Measurements from ENCODE around the gene DAAM1. TPM values are rescaled to one million over a fixed set of nuclear protein-coding genes. Genes with fewer than 3 reads are reported as not detected.

DAAM1 gene
- total RNA-seq, 2 experiments from 2014 or later, result 18.2 to 20.0 TPM

DNA sequence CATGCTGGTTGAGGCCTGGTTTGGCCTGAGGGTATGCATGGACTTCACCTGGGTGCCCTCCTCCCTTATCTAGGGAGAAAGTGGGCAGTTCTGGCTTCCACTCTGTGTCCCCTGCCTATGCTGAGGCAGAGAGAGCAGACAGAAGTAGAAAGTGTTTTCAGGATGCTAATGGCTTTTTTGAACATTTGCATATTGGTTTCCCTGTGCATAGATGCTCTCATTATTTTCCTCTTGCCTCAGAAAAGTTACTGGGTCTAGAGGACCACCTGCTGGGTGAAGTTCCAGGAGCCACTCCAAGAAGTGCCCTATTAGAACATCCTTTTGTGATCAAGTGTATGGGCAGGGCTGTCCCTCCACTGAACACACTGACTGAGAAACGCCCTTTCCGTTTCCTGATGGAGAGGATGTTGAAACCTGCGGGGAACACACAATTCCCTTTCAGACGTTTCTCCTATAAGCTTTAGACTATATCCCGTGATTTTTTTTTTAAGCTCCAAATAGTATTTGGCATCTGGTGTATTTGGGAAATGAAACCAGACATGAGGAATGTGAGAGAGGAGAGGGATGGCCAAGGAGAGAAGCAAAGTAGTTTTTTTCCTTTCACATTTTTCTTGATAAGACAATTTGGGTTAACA, 66.6 kb downstream of the DAAM1 start:
- CTCF ChIA-PET, result no interaction called here
- no peak overlapping the region for H3K27ac Mint-ChIP-seq
- DNase-seq, result no peak

GRCh38 chr14:59256331-59256730, 67.9 kb downstream of the DAAM1 start:
- H3K9me3 Mint-ChIP-seq, result peaks cover 4% of the 10 kb centered on the region

More for the DNA sequence above, 66.6 kb downstream of the DAAM1 start:
- Mint-ChIP-seq H3K27me3 (no peaks in the 10 kb centered on the region), H3K9me3 (peaks cover 4% of the 10 kb centered on the region), H3K36me3 (ENCODE audit: low read depth) (no peaks in the 10 kb centered on the region), H3K4me1 (no peaks in the 10 kb centered on the region), H3K4me3 (no peak overlapping the region)
- POLR2A ChIA-PET, result no interaction called here

DNA sequence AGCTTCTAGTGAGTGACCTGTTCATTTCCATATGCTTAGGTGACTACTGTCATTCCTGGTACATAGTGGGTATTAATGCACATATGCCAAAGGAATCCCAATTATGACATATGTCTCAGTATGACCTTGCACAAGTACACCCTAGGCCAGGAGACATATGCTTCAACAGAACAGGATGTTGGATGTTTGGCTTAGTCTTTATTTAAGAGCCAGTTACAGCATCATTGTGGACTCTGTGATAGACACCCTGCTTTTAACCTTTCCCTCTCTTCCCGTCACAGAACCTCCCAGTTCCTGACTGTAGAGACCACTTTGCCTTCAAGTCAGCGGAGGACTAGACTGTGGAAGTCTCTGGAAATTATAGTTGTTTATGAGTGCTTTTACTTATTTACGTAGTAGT, 72.9 kb downstream of the DAAM1 start:
- H3K27ac Mint-ChIP-seq, result no peak overlapping the region
- H3K36me3 Mint-ChIP-seq (ENCODE audit: low read depth), result peaks cover 8% of the 10 kb centered on the region
- no peaks in the 10 kb centered on the region for H3K27me3 Mint-ChIP-seq
- no peak for DNase-seq
- peaks cover 13% of the 10 kb centered on the region for H3K4me1 Mint-ChIP-seq
- CTCF ChIA-PET, result no interaction called here
- H3K4me3 Mint-ChIP-seq, result no peak overlapping the region
- POLR2A ChIA-PET, result no interaction called here
- H3K9me3 Mint-ChIP-seq, result peaks cover 4% of the 10 kb centered on the region

More at GRCh38 chr14:59256331-59256730, 67.9 kb downstream of the DAAM1 start:
- Mint-ChIP-seq H3K4me1 (no peaks in the 10 kb centered on the region), H3K36me3 (ENCODE audit: low read depth) (no peaks in the 10 kb centered on the region), H3K4me3 (no peak overlapping the region), H3K27ac (no peak overlapping the region), H3K27me3 (no peaks in the 10 kb centered on the region)
- POLR2A ChIA-PET, result no interaction called here
- no peak for DNase-seq
- CTCF ChIA-PET, result interaction anchor here (1.3 kb wide), 1 partner anchor 13 kb away, joined by 3 read pairs; no protein-coding TSS in a partner anchor

- CTCF ChIA-PET, result interaction anchor here (0.8 to 1.4 kb wide), 2 partner anchors 25 to 181 kb away, joined by 3 to 5 read pairs; no protein-coding TSS in a partner anchor
- H3K36me3 Mint-ChIP-seq (ENCODE audit: low read depth), result peaks cover 8% of the 10 kb centered on the region
- POLR2A ChIA-PET, result no interaction called here
- no peaks in the 10 kb centered on the region for H3K9me3 Mint-ChIP-seq
- no peaks in the 10 kb centered on the region for H3K27me3 Mint-ChIP-seq
- no peak overlapping the region for H3K27ac Mint-ChIP-seq
- H3K4me3 Mint-ChIP-seq, result no peak overlapping the region
- no peak for DNase-seq
- H3K4me1 Mint-ChIP-seq, result peaks cover 18% of the 10 kb centered on the region
Observed at GRCh38 chr14:59262717-59263454, 74.4 kb downstream of the DAAM1 start.

DNA sequence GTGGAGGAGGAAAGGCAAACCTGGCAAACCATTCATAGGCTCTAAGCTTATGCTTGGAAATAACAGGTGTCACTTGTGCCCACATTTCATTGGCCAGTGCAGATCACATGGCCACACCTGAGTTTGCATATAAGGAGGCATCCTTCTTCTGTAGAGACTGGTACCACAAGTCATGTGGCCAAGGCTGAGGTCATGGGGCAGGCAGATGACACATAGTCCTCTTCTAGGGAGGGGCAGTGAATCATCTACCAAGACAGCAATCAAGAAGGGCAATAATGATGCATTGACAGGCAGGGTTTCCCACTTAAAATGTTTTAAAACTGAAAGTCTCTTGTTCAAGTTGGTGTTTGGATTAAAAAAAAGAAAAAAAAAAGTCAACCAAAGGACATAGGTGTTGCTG, 77.3 kb downstream of the DAAM1 start:
- CTCF ChIA-PET, result interaction anchor here (1.3 kb wide), 1 partner anchor 10 kb away, joined by 3 read pairs; no protein-coding TSS in a partner anchor
- no peak for DNase-seq
- H3K4me1 Mint-ChIP-seq, result peaks cover 18% of the 10 kb centered on the region
- peaks cover 11% of the 10 kb centered on the region for H3K36me3 Mint-ChIP-seq (ENCODE audit: low read depth)
- H3K4me3 Mint-ChIP-seq, result no peak overlapping the region
- H3K27me3 Mint-ChIP-seq, result no peaks in the 10 kb centered on the region
- no peaks in the 10 kb centered on the region for H3K9me3 Mint-ChIP-seq
- POLR2A ChIA-PET, result no interaction called here
- no peak overlapping the region for H3K27ac Mint-ChIP-seq

- H3K36me3 Mint-ChIP-seq (ENCODE audit: low read depth), result peaks cover 11% of the 10 kb centered on the region
- POLR2A ChIA-PET, result no interaction called here
- no peak overlapping the region for H3K4me3 Mint-ChIP-seq
- no peak for DNase-seq
- no peaks in the 10 kb centered on the region for H3K9me3 Mint-ChIP-seq
- CTCF ChIA-PET, result interaction anchor here (0.6 to 1.3 kb wide), 4 partner anchors 8 to 80 kb away, joined by 3 read pairs; no protein-coding TSS in a partner anchor
- no peak overlapping the region for H3K27ac Mint-ChIP-seq
- peaks cover 18% of the 10 kb centered on the region for H3K4me1 Mint-ChIP-seq
- no peaks in the 10 kb centered on the region for H3K27me3 Mint-ChIP-seq
Observed at GRCh38 chr14:59267046-59267445, 78.6 kb downstream of the DAAM1 start.

DNA sequence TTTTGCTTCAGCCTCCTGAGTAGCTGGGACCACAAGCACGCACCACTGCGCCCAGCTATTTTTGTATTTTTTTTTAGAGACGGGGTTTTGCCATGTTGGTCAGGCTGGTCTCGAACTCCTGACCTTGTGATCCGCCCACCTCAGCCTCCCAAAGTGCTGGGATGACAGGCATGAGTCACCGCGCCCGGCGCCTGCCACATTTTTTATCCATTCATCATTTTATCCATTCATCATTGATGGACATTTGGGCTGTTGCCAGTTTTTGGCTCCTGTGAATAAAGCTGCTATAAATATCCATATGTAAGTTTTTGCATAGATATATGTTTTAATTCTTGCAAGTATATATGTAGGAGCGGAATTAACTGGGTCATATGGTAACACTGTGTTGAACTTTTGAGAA, 79.5 kb downstream of the DAAM1 start:
- CTCF ChIA-PET, result interaction anchor here (1.0 to 1.1 kb wide), 2 partner anchors 22 to 81 kb away, joined by 3 read pairs; no protein-coding TSS in a partner anchor
- Mint-ChIP-seq H3K4me1 (peaks cover 14% of the 10 kb centered on the region), H3K27ac (no peak overlapping the region), H3K27me3 (no peaks in the 10 kb centered on the region), H3K9me3 (no peaks in the 10 kb centered on the region), H3K4me3 (no peak overlapping the region), H3K36me3 (ENCODE audit: low read depth) (peaks cover 11% of the 10 kb centered on the region)
- POLR2A ChIA-PET, result no interaction called here
- DNase-seq, result no peak

- CTCF ChIA-PET, result no interaction called here
- peaks cover 14% of the 10 kb centered on the region for H3K4me1 Mint-ChIP-seq
Observed at GRCh38 chr14:59268858-59269257, 80.4 kb downstream of the DAAM1 start.

GRCh38 chr14:59269466-59269865, 81.0 kb downstream of the DAAM1 start:
- Mint-ChIP-seq H3K27ac (no peak overlapping the region), H3K27me3 (no peaks in the 10 kb centered on the region), H3K4me1 (peaks cover 15% of the 10 kb centered on the region), H3K4me3 (no peak overlapping the region), H3K9me3 (no peaks in the 10 kb centered on the region), H3K36me3 (ENCODE audit: low read depth) (peaks cover 11% of the 10 kb centered on the region)
- POLR2A ChIA-PET, result no interaction called here
- DNase-seq, result no peak
- CTCF ChIA-PET, result interaction anchor here (1.2 kb wide), 1 partner anchor 37 kb away, joined by 3 read pairs; no protein-coding TSS in a partner anchor

More at GRCh38 chr14:59268858-59269257, 80.4 kb downstream of the DAAM1 start:
- no peaks in the 10 kb centered on the region for H3K27me3 Mint-ChIP-seq
- no peak for DNase-seq
- H3K27ac Mint-ChIP-seq, result no peak overlapping the region
- no peak overlapping the region for H3K4me3 Mint-ChIP-seq
- no peaks in the 10 kb centered on the region for H3K9me3 Mint-ChIP-seq
- POLR2A ChIA-PET, result no interaction called here
- peaks cover 11% of the 10 kb centered on the region for H3K36me3 Mint-ChIP-seq (ENCODE audit: low read depth)

GRCh38 chr14:59271256-59271655, 82.8 kb downstream of the DAAM1 start:
- H3K4me1 Mint-ChIP-seq, result peaks cover 23% of the 10 kb centered on the region
- H3K27ac Mint-ChIP-seq, result no peak overlapping the region
- no peak for DNase-seq
- CTCF ChIA-PET, result interaction anchor here (0.6 kb wide), 1 partner anchor 1129 kb away, joined by 3 read pairs; no protein-coding TSS in a partner anchor
- no peaks in the 10 kb centered on the region for H3K9me3 Mint-ChIP-seq
- peaks cover 3% of the 10 kb centered on the region for H3K36me3 Mint-ChIP-seq (ENCODE audit: low read depth)
- POLR2A ChIA-PET, result no interaction called here
- H3K27me3 Mint-ChIP-seq, result no peaks in the 10 kb centered on the region
- no peak overlapping the region for H3K4me3 Mint-ChIP-seq

GRCh38 chr14:59271734-59272133, 83.3 kb downstream of the DAAM1 start:
- ChIA-PET CTCF (interaction anchor here (0.6 kb wide), 1 partner anchor 1129 kb away, joined by 3 read pairs; no protein-coding TSS in a partner anchor), POLR2A (no interaction called here)
- H3K27ac Mint-ChIP-seq, result no peak overlapping the region
- H3K4me3 Mint-ChIP-seq, result no peak overlapping the region
- DNase-seq, result no peak
- H3K27me3 Mint-ChIP-seq, result no peaks in the 10 kb centered on the region
- H3K36me3 Mint-ChIP-seq (ENCODE audit: low read depth), result peaks cover 3% of the 10 kb centered on the region
- no peaks in the 10 kb centered on the region for H3K9me3 Mint-ChIP-seq
- H3K4me1 Mint-ChIP-seq, result peaks cover 27% of the 10 kb centered on the region

DNA sequence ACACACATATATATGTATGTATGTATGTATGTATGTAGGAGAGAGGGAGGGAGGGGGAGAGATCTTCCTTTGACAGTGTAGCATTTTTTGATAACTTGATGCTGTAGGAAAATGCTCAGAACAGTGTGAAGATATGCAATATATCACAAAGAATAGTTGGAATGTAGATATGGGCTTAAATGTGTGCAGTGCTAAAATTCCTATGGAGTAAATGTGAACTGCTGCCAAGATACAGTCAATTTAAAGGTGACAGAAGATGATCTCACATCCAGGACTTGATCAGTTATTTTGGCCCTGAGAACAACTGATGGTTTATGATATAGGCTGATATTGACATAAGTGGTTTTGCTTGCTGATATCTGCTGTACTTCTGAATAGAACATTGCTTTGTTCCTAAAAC, 84.2 kb downstream of the DAAM1 start:
- CTCF ChIA-PET, result interaction anchor here (0.7 kb wide), 1 partner anchor 79 kb away, joined by 3 read pairs; no protein-coding TSS in a partner anchor

GRCh38 chr14:59273737-59274136, 85.3 kb downstream of the DAAM1 start:
- POLR2A ChIA-PET, result no interaction called here
- DNase-seq, result no peak
- CTCF ChIA-PET, result no interaction called here

More for the DNA sequence above, 84.2 kb downstream of the DAAM1 start:
- DNase-seq, result no peak
- Mint-ChIP-seq H3K36me3 (ENCODE audit: low read depth) (peaks cover 3% of the 10 kb centered on the region), H3K4me3 (no peak overlapping the region), H3K27me3 (no peaks in the 10 kb centered on the region), H3K9me3 (no peaks in the 10 kb centered on the region), H3K27ac (no peak overlapping the region), H3K4me1 (peaks cover 23% of the 10 kb centered on the region)
- POLR2A ChIA-PET, result no interaction called here

More at GRCh38 chr14:59273737-59274136, 85.3 kb downstream of the DAAM1 start:
- Mint-ChIP-seq H3K27ac (no peak overlapping the region), H3K4me1 (peaks cover 23% of the 10 kb centered on the region), H3K4me3 (no peak overlapping the region), H3K36me3 (ENCODE audit: low read depth) (peaks cover 3% of the 10 kb centered on the region), H3K27me3 (no peaks in the 10 kb centered on the region), H3K9me3 (no peaks in the 10 kb centered on the region)

All from activated CD4-positive, alpha-beta T cell treated with anti-CD3 and anti-CD28 coated beads, Interleukin-2, amount 10 ng/mL, durations not matched to agents 7 days and 5 days (primary cell).